ENCODE results near the gene CRYBB3.

DNA sequence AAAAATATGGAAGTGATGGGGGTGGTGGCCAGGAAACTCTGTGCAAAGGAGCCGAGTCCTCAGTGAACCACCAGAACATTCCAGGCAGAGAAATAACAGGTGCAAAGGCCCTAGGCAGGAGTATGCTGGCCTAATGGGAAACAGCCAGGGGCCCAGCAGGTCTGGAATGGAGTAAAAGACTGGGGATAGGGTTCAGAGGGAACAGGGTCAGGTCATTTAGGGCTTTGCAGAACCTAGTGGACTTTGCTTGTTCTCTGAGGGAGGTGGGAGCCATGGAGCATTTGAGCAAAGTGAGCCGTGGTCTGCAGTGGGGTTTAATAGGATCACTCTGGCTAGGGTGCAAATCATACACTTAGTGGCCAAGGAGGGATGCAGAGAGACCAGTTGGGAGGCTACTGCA is 8.7 kb downstream of the CRYBB3 start:
- TF ChIP-seq, protein P1, sequence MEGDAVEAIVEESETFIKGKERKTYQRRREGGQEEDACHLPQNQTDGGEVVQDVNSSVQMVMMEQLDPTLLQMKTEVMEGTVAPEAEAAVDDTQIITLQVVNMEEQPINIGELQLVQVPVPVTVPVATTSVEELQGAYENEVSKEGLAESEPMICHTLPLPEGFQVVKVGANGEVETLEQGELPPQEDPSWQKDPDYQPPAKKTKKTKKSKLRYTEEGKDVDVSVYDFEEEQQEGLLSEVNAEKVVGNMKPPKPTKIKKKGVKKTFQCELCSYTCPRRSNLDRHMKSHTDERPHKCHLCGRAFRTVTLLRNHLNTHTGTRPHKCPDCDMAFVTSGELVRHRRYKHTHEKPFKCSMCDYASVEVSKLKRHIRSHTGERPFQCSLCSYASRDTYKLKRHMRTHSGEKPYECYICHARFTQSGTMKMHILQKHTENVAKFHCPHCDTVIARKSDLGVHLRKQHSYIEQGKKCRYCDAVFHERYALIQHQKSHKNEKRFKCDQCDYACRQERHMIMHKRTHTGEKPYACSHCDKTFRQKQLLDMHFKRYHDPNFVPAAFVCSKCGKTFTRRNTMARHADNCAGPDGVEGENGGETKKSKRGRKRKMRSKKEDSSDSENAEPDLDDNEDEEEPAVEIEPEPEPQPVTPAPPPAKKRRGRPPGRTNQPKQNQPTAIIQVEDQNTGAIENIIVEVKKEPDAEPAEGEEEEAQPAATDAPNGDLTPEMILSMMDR (IDR thresholded peaks at IDR 0.05), result no peak
- TF ChIP-seq POLR2A (IDR thresholded peaks at IDR 0.05) (no peak), POLR2AphosphoS5 (IDR thresholded peaks at IDR 0.05) (no peak), EP300 (IDR thresholded peaks at IDR 0.05) (no peak)
